ENCODE results near the gene XRCC5. TPM values are rescaled to one million over a fixed set of nuclear protein-coding genes. Genes with fewer than 3 reads are reported as not detected.
"Not testable (repeated sequence)": the region's sequence is repeated elsewhere in the genome, so short reads cannot be mapped to it uniquely, and the experiment has no call there.

The XRCC5 gene
- total RNA-seq, 2 donors from 2014 or later, result 116 to 152 TPM

- TF ChIP-seq POLR2A (IDR thresholded peaks at IDR 0.05) (no peak), POLR2AphosphoS5 (IDR thresholded peaks at IDR 0.05) (no peak)
- Histone ChIP-seq H3K27ac (no peak overlapping the region), H3K4me1 (replicated peaks) (no peaks in the 10 kb centered on the region), H3K27me3 (replicated peaks; ENCODE audit: insufficient read depth) (no peaks in the 10 kb centered on the region), H3K4me3 (no peak overlapping the region), H3K36me3 (peaks cover 0 to 3% of the 10 kb centered on the region in 2 donors), H3K9me3 (no peaks in the 10 kb centered on the region)
- intact Hi-C loops (cut with DNase I), result no loop called here
- DNase-seq (ENCODE audit: low spot score), result no peak
- WGBS, result 59% methylated on average over 3 of the region's 3 CpGs
Measured at GRCh38 chr2:216201692-216202306, 92.7 kb downstream of the XRCC5 start.

GRCh38 chr2:216202626-216203250, 93.6 kb downstream of the XRCC5 start:
- Histone ChIP-seq H3K4me1 (replicated peaks) (no peaks in the 10 kb centered on the region), H3K36me3 (peaks cover 0 to 3% of the 10 kb centered on the region in 2 donors), H3K9me3 (no peaks in the 10 kb centered on the region), H3K27me3 (replicated peaks; ENCODE audit: insufficient read depth) (no peaks in the 10 kb centered on the region), H3K4me3 (no peak overlapping the region), H3K27ac (no peak overlapping the region)
- intact Hi-C loops (cut with DNase I), result no loop called here
- TF ChIP-seq POLR2AphosphoS5 (IDR thresholded peaks at IDR 0.05) (no peak), POLR2A (IDR thresholded peaks at IDR 0.05) (no peak), CTCF (IDR thresholded peaks at IDR 0.05) (no peak)
- no peak for DNase-seq (ENCODE audit: low spot score)
- WGBS, result 70% methylated on average over 3 of the region's 3 CpGs

- Histone ChIP-seq H3K27ac (no peak overlapping the region), H3K9me3 (no peaks in the 10 kb centered on the region), H3K27me3 (replicated peaks; ENCODE audit: insufficient read depth) (no peaks in the 10 kb centered on the region), H3K4me3 (no peak overlapping the region), H3K4me1 (replicated peaks) (no peaks in the 10 kb centered on the region), H3K36me3 (peaks cover 0 to 3% of the 10 kb centered on the region in 2 donors)
- WGBS, result 86% methylated on average over 1 of the region's 1 CpG
- DNase-seq (ENCODE audit: low spot score), result no peak
- no peak for TF ChIP-seq POLR2A (IDR thresholded peaks at IDR 0.05)
- TF ChIP-seq POLR2AphosphoS5 (IDR thresholded peaks at IDR 0.05), result no peak
- no peak for TF ChIP-seq CTCF (IDR thresholded peaks at IDR 0.05)
- intact Hi-C loops (cut with DNase I), result no loop called here
Measured at GRCh38 chr2:216205486-216205885, 96.3 kb downstream of the XRCC5 start.

- 93% methylated on average over 2 of the region's 2 CpGs for WGBS
- TF ChIP-seq POLR2AphosphoS5 (IDR thresholded peaks at IDR 0.05) (no peak), POLR2A (IDR thresholded peaks at IDR 0.05) (no peak), CTCF (IDR thresholded peaks at IDR 0.05) (no peak)
Measured at GRCh38 chr2:216206041-216206703, 97.0 kb downstream of the XRCC5 start.

GRCh38 chr2:216206821-216207220, 97.7 kb downstream of the XRCC5 start:
- no peak for DNase-seq (ENCODE audit: low spot score)
- Histone ChIP-seq H3K4me1 (replicated peaks) (no peaks in the 10 kb centered on the region), H3K9me3 (no peaks in the 10 kb centered on the region), H3K27me3 (replicated peaks; ENCODE audit: insufficient read depth) (no peaks in the 10 kb centered on the region), H3K27ac (no peak overlapping the region), H3K4me3 (no peak overlapping the region), H3K36me3 (peaks cover 0 to 3% of the 10 kb centered on the region in 2 donors)
- intact Hi-C loops (cut with DNase I), result no loop called here
- WGBS, result 95% methylated on average over 5 of the region's 5 CpGs
- no peak for TF ChIP-seq POLR2AphosphoS5 (IDR thresholded peaks at IDR 0.05)
- TF ChIP-seq CTCF (IDR thresholded peaks at IDR 0.05), result no peak
- TF ChIP-seq POLR2A (IDR thresholded peaks at IDR 0.05), result no peak

More at GRCh38 chr2:216206041-216206703, 97.0 kb downstream of the XRCC5 start:
- Histone ChIP-seq H3K27me3 (replicated peaks; ENCODE audit: insufficient read depth) (no peaks in the 10 kb centered on the region), H3K27ac (no peak overlapping the region), H3K4me3 (no peak overlapping the region), H3K9me3 (no peaks in the 10 kb centered on the region), H3K36me3 (peaks cover 0 to 3% of the 10 kb centered on the region in 2 donors), H3K4me1 (replicated peaks) (no peaks in the 10 kb centered on the region)
- no peak for DNase-seq (ENCODE audit: low spot score)
- intact Hi-C loops (cut with DNase I), result no loop called here

GRCh38 chr2:216208661-216209060, 99.5 kb downstream of the XRCC5 start:
- H3K4me3 ChIP-seq; H3K9me3 ChIP-seq; intact Hi-C loops (cut with DNase I); H3K27me3 ChIP-seq (replicated peaks; ENCODE audit: insufficient read depth); H3K36me3 ChIP-seq; DNase-seq (ENCODE audit: low spot score); H3K27ac ChIP-seq; H3K4me1 ChIP-seq (replicated peaks): not testable (repeated sequence)
- 97% methylated on average over 8 of the region's 8 CpGs for WGBS

Data from prostate gland (tissue), 2 donors.